IPS-18c (cell line): ENCODE results near the gene WDR55.
A peak's percentile ranks its signal among the peaks of the same experiment; 100 is the strongest.
"Not testable (repeated sequence)": the region's sequence is repeated elsewhere in the genome, so short reads cannot be mapped to it uniquely, and the experiment has no call there.

Experiments
- H3K4me3 ChIP-seq: 2 replicates; pipeline ENCODE4 v1.7.0; 2013; ENCODE audit warnings: low read depth, mild to moderate bottlenecking, low read length, moderate library complexity; ENCODE audit not compliant: insufficient read depth
- H3K9me3 ChIP-seq: one replicate; pipeline ENCODE4 v1.6.1; 2013; ENCODE audit warnings: mild to moderate bottlenecking, low read length, moderate library complexity; ENCODE audit not compliant: control insufficient read depth, insufficient read depth

The WDR55 gene

GRCh38 chr5:140690941-140691924 is 26.5 kb downstream of the WDR55 start, which contains the start of the genes HARS1 and HARS2:
Gene HARS1, minus strand, starts transcription at chr5:140691370. Its CDS starts 66 bp downstream, at chr5:140691304.
Gene HARS2, plus strand, starts transcription at chr5:140691455. Its CDS starts 194 bp downstream, at chr5:140691649.
- H3K9me3 ChIP-seq: no peaks in the 10 kb centered on the region
- H3K4me3 ChIP-seq: peak within 1 kb of the TSS; percentile 99

- no peak overlapping the region for H3K4me3 ChIP-seq
Observed at GRCh38 chr5:140694276-140694675, 29.6 kb downstream of the WDR55 start.

GRCh38 chr5:140696891-140697492 is 32.3 kb downstream of the WDR55 start:
- H3K4me3 ChIP-seq: no peak overlapping the region
- H3K9me3 ChIP-seq: no peaks in the 10 kb centered on the region

More at GRCh38 chr5:140694276-140694675, 29.6 kb downstream of the WDR55 start:
- H3K9me3 ChIP-seq: no peaks in the 10 kb centered on the region

GRCh38 chr5:140700177-140701144 is 35.8 kb downstream of the WDR55 start, which contains the start of gene ZMAT2:
Gene ZMAT2, plus strand, starts transcription at chr5:140700447. Its CDS starts 14 bp downstream, at chr5:140700461.
- Histone ChIP-seq H3K4me3 (peak within 1 kb of the TSS; percentile 79), H3K9me3 (no peaks in the 10 kb centered on the region)

GRCh38 chr5:140707812-140708211 is 43.1 kb downstream of the WDR55 start:
- Histone ChIP-seq H3K9me3 (no peaks in the 10 kb centered on the region), H3K4me3 (no peak overlapping the region)

- H3K9me3 ChIP-seq, H3K4me3 ChIP-seq: not testable (repeated sequence)
Observed at GRCh38 chr5:140708787-140709186, 44.1 kb downstream of the WDR55 start.

GRCh38 chr5:140710899-140711552 is 46.3 kb downstream of the WDR55 start:
- Histone ChIP-seq H3K9me3 (no peaks in the 10 kb centered on the region), H3K4me3 (peak overlapping the region; percentile 50)

- Histone ChIP-seq H3K9me3 (no peaks in the 10 kb centered on the region), H3K4me3 (no peak overlapping the region)
Observed at GRCh38 chr5:140711794-140712193, 47.1 kb downstream of the WDR55 start.

- no peak overlapping the region for H3K4me3 ChIP-seq
- no peaks in the 10 kb centered on the region for H3K9me3 ChIP-seq
Observed at GRCh38 chr5:140713562-140714094, 48.9 kb downstream of the WDR55 start.

- H3K4me3 ChIP-seq, H3K9me3 ChIP-seq: not testable (repeated sequence)
Observed at GRCh38 chr5:140716238-140716637, 51.5 kb downstream of the WDR55 start.

GRCh38 chr5:140718266-140718592 is 53.5 kb downstream of the WDR55 start:
- H3K4me3 ChIP-seq: no peak overlapping the region
- H3K9me3 ChIP-seq: no peaks in the 10 kb centered on the region

GRCh38 chr5:140720738-140721137 is 56.0 kb downstream of the WDR55 start:
- not testable (repeated sequence) for H3K9me3 ChIP-seq, H3K4me3 ChIP-seq

- H3K9me3 ChIP-seq, H3K4me3 ChIP-seq: not testable (repeated sequence)
Observed at GRCh38 chr5:140721395-140721794, 56.7 kb downstream of the WDR55 start.
